ENCODE results near the gene DNMT3B.
A peak's percentile ranks its signal among the peaks of the same experiment; 100 is the strongest.

The DNMT3B gene

DNA sequence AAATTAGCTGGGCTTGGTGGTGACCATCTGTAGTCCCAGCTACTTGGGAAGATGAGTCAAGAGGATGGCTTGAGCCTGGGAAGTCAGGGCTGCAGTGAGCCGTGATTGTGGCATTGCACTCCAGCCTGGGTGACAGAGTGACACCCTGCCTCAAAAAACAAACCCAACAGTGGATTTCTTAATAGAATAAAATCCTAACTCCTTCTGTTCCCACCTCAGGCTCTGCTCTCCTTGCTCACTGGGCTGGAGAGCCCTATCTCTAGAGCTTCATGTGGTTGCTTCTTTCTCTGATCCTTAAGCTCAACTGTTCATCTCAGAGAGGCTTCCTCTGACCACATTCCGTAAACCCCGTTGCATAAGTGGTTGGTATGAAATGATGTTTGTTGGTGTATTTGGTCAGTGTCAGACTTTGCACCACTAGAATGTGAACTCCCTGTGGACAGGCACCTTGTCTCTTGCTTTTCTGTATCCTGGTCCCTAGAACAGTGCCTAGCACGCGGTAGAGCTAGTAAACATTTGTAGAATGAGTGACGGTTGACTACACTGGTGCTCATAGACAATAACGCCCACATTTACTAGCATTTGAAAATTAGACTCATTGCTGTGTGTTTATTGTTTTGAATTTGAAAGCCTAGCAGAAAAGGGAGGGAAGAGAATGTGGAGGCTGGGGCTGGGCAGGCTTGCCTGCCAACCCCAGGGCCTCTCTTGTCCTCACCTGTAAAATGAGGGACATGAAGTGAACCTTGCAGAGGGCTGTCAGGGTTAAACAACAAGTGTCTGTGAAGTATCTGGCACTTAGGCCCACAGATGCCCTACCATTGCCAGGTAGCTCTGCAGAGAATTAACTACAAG lies 61.8 kb downstream of the DNMT3B start:
- Histone ChIP-seq H3K9ac (ENCODE audit: low read length) (no peak overlapping the region), H4K20me1 (ENCODE audit: insufficient read depth, low read length) (no peaks in the 10 kb centered on the region; the same call in 1 of the 2 replicates), H3K79me2 (ENCODE audit: insufficient read depth, low read length) (peaks cover 77% of the 10 kb centered on the region), H3F3A (ENCODE audit: insufficient read depth, low read length) (no peaks in the 10 kb centered on the region), H2AFZ (ENCODE audit: low read length) (no peak overlapping the region), H3K27me3 (ENCODE audit: insufficient read depth, low read length) (no peaks in the 10 kb centered on the region), H3K27ac (ENCODE audit: low read depth, low read length, poor library complexity, severe bottlenecking) (no peak overlapping the region), H3K9me3 (ENCODE audit: low read length) (no peaks in the 10 kb centered on the region), H3K4me1 (ENCODE audit: insufficient read depth, low read length, severe bottlenecking) (peaks cover 39% of the 10 kb centered on the region), H3K4me3 (ENCODE audit: low read depth, low read length, poor library complexity, severe bottlenecking) (no peak overlapping the region), H3K4me2 (ENCODE audit: low read length) (peak overlapping the region; percentile 98; the same call in 1 of the 2 replicates), H3K36me3 (ENCODE audit: insufficient read depth, low read length) (peaks cover 46% of the 10 kb centered on the region), H3K9me2 (ENCODE audit: low read depth, low read length) (no peaks in the 10 kb centered on the region)
- TF ChIP-seq, protein P1, sequence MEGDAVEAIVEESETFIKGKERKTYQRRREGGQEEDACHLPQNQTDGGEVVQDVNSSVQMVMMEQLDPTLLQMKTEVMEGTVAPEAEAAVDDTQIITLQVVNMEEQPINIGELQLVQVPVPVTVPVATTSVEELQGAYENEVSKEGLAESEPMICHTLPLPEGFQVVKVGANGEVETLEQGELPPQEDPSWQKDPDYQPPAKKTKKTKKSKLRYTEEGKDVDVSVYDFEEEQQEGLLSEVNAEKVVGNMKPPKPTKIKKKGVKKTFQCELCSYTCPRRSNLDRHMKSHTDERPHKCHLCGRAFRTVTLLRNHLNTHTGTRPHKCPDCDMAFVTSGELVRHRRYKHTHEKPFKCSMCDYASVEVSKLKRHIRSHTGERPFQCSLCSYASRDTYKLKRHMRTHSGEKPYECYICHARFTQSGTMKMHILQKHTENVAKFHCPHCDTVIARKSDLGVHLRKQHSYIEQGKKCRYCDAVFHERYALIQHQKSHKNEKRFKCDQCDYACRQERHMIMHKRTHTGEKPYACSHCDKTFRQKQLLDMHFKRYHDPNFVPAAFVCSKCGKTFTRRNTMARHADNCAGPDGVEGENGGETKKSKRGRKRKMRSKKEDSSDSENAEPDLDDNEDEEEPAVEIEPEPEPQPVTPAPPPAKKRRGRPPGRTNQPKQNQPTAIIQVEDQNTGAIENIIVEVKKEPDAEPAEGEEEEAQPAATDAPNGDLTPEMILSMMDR (IDR thresholded peaks at IDR 0.05; ENCODE audit: low read length) = no peak
- no peak for TF ChIP-seq EZH2 (IDR thresholded peaks at IDR 0.05; ENCODE audit: borderline replicate concordance, low read length)

DNA sequence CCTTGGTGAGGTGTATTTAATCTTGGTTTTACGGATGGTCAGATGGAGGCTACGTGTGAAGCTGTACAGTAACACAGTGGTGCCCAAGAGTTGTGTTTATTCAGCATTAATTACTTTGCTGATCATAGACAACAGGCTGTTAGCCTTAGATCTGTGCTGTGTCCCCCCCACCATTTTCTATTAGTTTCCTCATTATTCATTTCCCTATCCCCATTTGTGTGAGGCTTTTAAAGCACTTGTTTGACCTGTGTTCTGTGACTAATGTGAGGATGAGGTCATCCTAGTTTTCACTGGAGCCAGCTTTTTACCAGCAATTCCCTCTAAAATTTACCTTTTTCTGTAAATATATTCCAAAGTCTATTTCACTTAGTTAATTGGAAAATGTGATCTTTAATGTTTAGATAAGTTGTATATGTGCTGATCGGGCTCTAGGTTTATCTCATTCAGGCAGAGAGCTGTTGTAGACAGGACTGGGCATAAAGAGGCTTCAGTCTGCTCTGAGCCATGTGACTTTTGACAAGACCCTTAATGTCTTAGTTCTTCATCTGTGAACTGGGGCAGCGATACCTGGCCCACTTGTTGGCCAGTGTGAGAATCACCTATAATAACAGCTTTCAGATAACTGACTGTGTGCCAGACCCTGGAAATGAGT lies 66.0 kb downstream of the DNMT3B start:
- TF ChIP-seq, protein P1 (IDR thresholded peaks at IDR 0.05; ENCODE audit: low read length) = no peak
- no peak for TF ChIP-seq EZH2 (IDR thresholded peaks at IDR 0.05; ENCODE audit: borderline replicate concordance, low read length)
- Histone ChIP-seq H3K4me3 (ENCODE audit: low read depth, low read length, poor library complexity, severe bottlenecking) (no peak overlapping the region), H3F3A (ENCODE audit: insufficient read depth, low read length) (no peaks in the 10 kb centered on the region), H3K9me3 (ENCODE audit: low read length) (no peaks in the 10 kb centered on the region), H3K4me1 (ENCODE audit: insufficient read depth, low read length, severe bottlenecking) (peaks cover 24% of the 10 kb centered on the region), H4K20me1 (ENCODE audit: insufficient read depth, low read length) (no peaks in the 10 kb centered on the region; the same call in 1 of the 2 replicates), H3K27me3 (ENCODE audit: insufficient read depth, low read length) (no peaks in the 10 kb centered on the region), H3K9ac (ENCODE audit: low read length) (no peak overlapping the region), H2AFZ (ENCODE audit: low read length) (no peak overlapping the region), H3K27ac (ENCODE audit: low read depth, low read length, poor library complexity, severe bottlenecking) (no peak overlapping the region), H3K79me2 (ENCODE audit: insufficient read depth, low read length) (peaks cover 85% of the 10 kb centered on the region), H3K36me3 (ENCODE audit: insufficient read depth, low read length) (peaks cover 75% of the 10 kb centered on the region), H3K9me2 (ENCODE audit: low read depth, low read length) (no peaks in the 10 kb centered on the region), H3K4me2 (ENCODE audit: low read length) (no peak overlapping the region)

DNA sequence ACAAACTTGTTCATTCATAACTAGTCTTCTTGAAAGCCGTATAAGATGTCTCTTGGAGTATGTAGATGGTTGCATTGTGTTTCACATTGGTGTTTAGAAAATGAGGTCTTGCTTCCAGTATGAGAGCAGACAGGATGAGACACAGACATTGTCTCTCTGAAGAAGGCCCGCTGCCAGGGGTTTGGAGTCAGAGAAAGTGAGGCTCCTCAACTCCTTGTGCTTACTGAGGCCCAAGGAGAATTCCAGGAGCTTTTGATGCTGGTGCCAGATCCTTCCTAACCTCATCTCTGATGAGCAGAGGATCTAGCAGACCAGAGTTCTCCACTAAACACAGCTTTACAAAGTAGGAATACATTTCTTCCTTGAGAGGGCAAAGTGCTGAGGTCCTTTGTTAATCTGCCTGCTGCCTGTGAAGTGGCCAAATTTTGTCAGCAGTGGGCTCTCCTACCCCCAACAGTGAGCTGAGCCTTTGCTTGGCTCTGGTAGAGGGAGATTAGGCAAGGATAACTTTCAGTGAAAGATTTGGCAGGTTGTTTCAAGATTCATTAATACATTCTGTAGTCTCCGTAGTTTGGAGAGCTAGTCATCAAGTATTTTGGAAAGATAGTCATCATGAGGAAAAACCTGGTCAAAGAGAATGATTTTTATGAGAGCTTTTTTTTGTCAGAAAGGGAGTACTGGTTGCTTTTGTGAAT lies 67.3 kb downstream of the DNMT3B start:
- H3K79me2 ChIP-seq (ENCODE audit: insufficient read depth, low read length) = peaks cover 85% of the 10 kb centered on the region
- no peaks in the 10 kb centered on the region for H4K20me1 ChIP-seq (ENCODE audit: insufficient read depth, low read length)
- H3K9me3 ChIP-seq (ENCODE audit: low read length) = no peaks in the 10 kb centered on the region
- H3K4me3 ChIP-seq (ENCODE audit: low read depth, low read length, poor library complexity, severe bottlenecking) = no peak overlapping the region
- H3K4me1 ChIP-seq (ENCODE audit: insufficient read depth, low read length, severe bottlenecking) = peaks cover 13% of the 10 kb centered on the region
- no peaks in the 10 kb centered on the region for H3K27me3 ChIP-seq (ENCODE audit: insufficient read depth, low read length)
- no peak for TF ChIP-seq EZH2 (IDR thresholded peaks at IDR 0.05; ENCODE audit: borderline replicate concordance, low read length)
- TF ChIP-seq, protein P1 (IDR thresholded peaks at IDR 0.05; ENCODE audit: low read length) = no peak
- no peaks in the 10 kb centered on the region for H3F3A ChIP-seq (ENCODE audit: insufficient read depth, low read length)
- H2AFZ ChIP-seq (ENCODE audit: low read length) = no peak overlapping the region
- H3K27ac ChIP-seq (ENCODE audit: low read depth, low read length, poor library complexity, severe bottlenecking) = no peak overlapping the region
- no peaks in the 10 kb centered on the region for H3K9me2 ChIP-seq (ENCODE audit: low read depth, low read length)
- H3K36me3 ChIP-seq (ENCODE audit: insufficient read depth, low read length) = peaks cover 84% of the 10 kb centered on the region
- no peak overlapping the region for H3K9ac ChIP-seq (ENCODE audit: low read length)
- H3K4me2 ChIP-seq (ENCODE audit: low read length) = no peak overlapping the region

Measured in OCI-LY1 (cell line).